ENCODE measurements around the gene TRPT1. TPM values are rescaled to one million over a fixed set of nuclear protein-coding genes. Genes with fewer than 3 reads are reported as not detected.

Gene TRPT1
- total and polyA plus RNA-seq, 2 experiments from 2014 or later: 36.9 to 52.2 TPM

- TF ChIP-seq ZNF462 (CRISPR knock-in tag; IDR thresholded peaks at IDR 0.05): no peak
- no peak for TF ChIP-seq CREB1 (CRISPR knock-in tag; IDR thresholded peaks at IDR 0.05; ENCODE audit: low read depth)
- TF ChIP-seq EZH2phosphoT487 (IDR thresholded peaks at IDR 0.05; ENCODE audit: unreplicated experiment): no peak
Observed at GRCh38 chr11:64255135-64256128, 29.4 kb upstream of the TRPT1 start (continued).

GRCh38 chr11:64254326-64254725 is 28.3 kb upstream of the TRPT1 start:
- no peak overlapping the region for H3K27ac Mint-ChIP-seq
- H3K36me3 Mint-ChIP-seq (ENCODE audit: low read depth): peaks cover 29% of the 10 kb centered on the region
- H3K4me3 Mint-ChIP-seq: no peak overlapping the region
- TF ChIP-seq POLR2AphosphoS5 (IDR thresholded peaks at IDR 0.05; ENCODE audit: low read depth): no peak
- no peak for TF ChIP-seq EZH2 (IDR thresholded peaks at IDR 0.05; ENCODE audit: low read depth, unreplicated experiment)
- no peak for TF ChIP-seq STAT1 (IDR thresholded peaks at IDR 0.05; ENCODE audit: unreplicated experiment)
- TF ChIP-seq ZNF114 (CRISPR knock-in tag; IDR thresholded peaks at IDR 0.05): no peak
- no peak for TF ChIP-seq REST (IDR thresholded peaks at IDR 0.05; ENCODE audit: unreplicated experiment)
- no peak for TF ChIP-seq JUNB (IDR thresholded peaks at IDR 0.05; ENCODE audit: unreplicated experiment)

More at GRCh38 chr11:64254326-64254725, 28.3 kb upstream of the TRPT1 start:
- Histone ChIP-seq H4K20me1 (replicated peaks; ENCODE audit: insufficient read depth) (no peaks in the 10 kb centered on the region; the same call in none of the 2 replicates), H3K27ac (ENCODE audit: low read depth) (no peak overlapping the region), H3F3A (replicated peaks; ENCODE audit: low read depth) (peaks cover 14% of the 10 kb centered on the region), H3K27me3 (ENCODE audit: insufficient read depth) (no peaks in the 10 kb centered on the region), H3K4me2 (no peak overlapping the region), H3K4me3 (no peak overlapping the region), H3K79me2 (replicated peaks; ENCODE audit: insufficient read depth) (peaks cover 19% of the 10 kb centered on the region), H2AFZ (no peak overlapping the region), H3K4me1 (ENCODE audit: insufficient read depth) (peaks cover 15% of the 10 kb centered on the region), H3K9me2 (ENCODE audit: insufficient read depth) (no peaks in the 10 kb centered on the region), H3K36me3 (ENCODE audit: insufficient read depth) (0 out of 2 replicates have a peak, but pooled peaks cover 5% of the 10 kb centered on the region)
- ATAC-seq: no peak
- peaks cover 18% of the 10 kb centered on the region for H3K27me3 Mint-ChIP-seq (ENCODE audit: insufficient read depth, low read depth, poor library complexity)
- H3K9me3 Mint-ChIP-seq: no peaks in the 10 kb centered on the region
- H3K4me1 Mint-ChIP-seq: peaks cover 22% of the 10 kb centered on the region
- DNase-seq (ENCODE audit: low spot score): no peak
